PC-3 (cell line): ENCODE data around the gene MAD1L1.

ENCODE experiments used
- CTCF ChIP-seq: fragments of 300-600 bp; sonication (generic); conservative IDR thresholded peaks from 2 replicates; pipeline ENCODE4 v1.5.1; 2017; ENCODE audit warnings: antibody characterized with exemption, low read depth, mild to moderate bottlenecking, low read length
- EZH2 ChIP-seq: fragments of 300-600 bp; sonication (generic); IDR thresholded peaks from one replicate; pipeline ENCODE4 v1.6.1; 2017; ENCODE audit warnings: antibody characterized with exemption, mild to moderate bottlenecking, low read length; ENCODE audit not compliant: unreplicated experiment

- TF ChIP-seq CTCF (no peak), EZH2 (no peak)
Observed at GRCh38 chr7:1987591-1988532, 244.9 kb downstream of the MAD1L1 start.
